Activated CD8-positive, alpha-beta T cell treated with anti-CD3 and anti-CD28 coated beads, Interleukin-2, amount 10 ng/mL, durations not matched to agents 7 days and 5 days (primary cell): ENCODE data around the gene TMEM52B. TPM values are rescaled to one million over a fixed set of nuclear protein-coding genes. Genes with fewer than 3 reads are reported as not detected.

Experiments
- ATAC-seq: fragments of 150-1000 bp; cut with Tn5 transposase; one replicate; pipeline ENCODE4 v1.10.0; 2021; ENCODE audit warnings: moderate library complexity
- CTCF ChIA-PET: fragments of 350-600 bp; sonication (Branson Sonifier 250); formaldehyde crosslinking; loops from one replicate; lab custom pipeline; 2021; ENCODE audit warnings: antibody characterized with exemption; lab: Charles Lee
- POLR2A ChIA-PET: fragments of 350-600 bp; sonication (Branson Sonifier 250); formaldehyde crosslinking; loops from one replicate; lab custom pipeline; 2021; ENCODE audit warnings: antibody characterized with exemption; lab: Charles Lee
- DNase-seq: peaks from one replicate; pipeline ENCODE4 v3.0.0-alpha.2; 2020
- H3K27ac Mint-ChIP-seq: one replicate; pipeline ENCODE4 v1.8.0; 2021; ENCODE audit warnings: mild to moderate bottlenecking, mixed read lengths
- H3K27me3 Mint-ChIP-seq: one replicate; pipeline ENCODE4 v1.8.0; 2021; ENCODE audit warnings: low read depth, mixed read lengths
- H3K36me3 Mint-ChIP-seq: one replicate; pipeline ENCODE4 v1.8.0; 2021; ENCODE audit warnings: low read depth, mixed read lengths
- H3K4me1 Mint-ChIP-seq: one replicate; pipeline ENCODE4 v1.8.0; 2021; ENCODE audit warnings: low read depth, mixed read lengths
- H3K4me3 Mint-ChIP-seq: one replicate; pipeline ENCODE4 v1.8.0; 2021; ENCODE audit warnings: mild to moderate bottlenecking, mixed read lengths
- H3K9me3 Mint-ChIP-seq: one replicate; pipeline ENCODE4 v1.8.0; 2022; ENCODE audit warnings: mixed read lengths; ENCODE audit not compliant: insufficient read depth
- total RNA-seq, 2 experiments: library from RNA; stranded (reverse); gene quantifications; one replicate each; pipeline ENCODE4 v1.2.3, GENCODE V29; 2021

TMEM52B gene
- total RNA-seq, 2 experiments from 2014 or later: not detected

GRCh38 chr12:10153271-10154144, 25.3 kb upstream of the TMEM52B start:
- ChIA-PET CTCF (interaction anchor here (0.6 to 3.1 kb wide), 49 partner anchors 10 to 964 kb away, joined by 3 to 34 read pairs (median 4); partner anchors contain the start of genes CLEC7A and OLR1), POLR2A (interaction anchor here (1.6 kb wide), 1 partner anchor 519 kb away, joined by 5 read pairs; no protein-coding TSS in a partner anchor)
- H3K4me1 Mint-ChIP-seq: peaks cover 12% of the 10 kb centered on the region
- H3K27ac Mint-ChIP-seq: peak overlapping the region; percentile 75
- H3K36me3 Mint-ChIP-seq: no peaks in the 10 kb centered on the region
- DNase-seq (peak; percentile 73), ATAC-seq (peak; percentile 83)
- H3K27me3 Mint-ChIP-seq: peaks cover 12% of the 10 kb centered on the region
- peak overlapping the region; percentile 88 for H3K4me3 Mint-ChIP-seq
- H3K9me3 Mint-ChIP-seq: no peaks in the 10 kb centered on the region

GRCh38 chr12:10154145-10154496, 24.7 kb upstream of the TMEM52B start:
- H3K27ac Mint-ChIP-seq: no peak overlapping the region
- peaks cover 14% of the 10 kb centered on the region for H3K27me3 Mint-ChIP-seq
- DNase-seq: no peak
- peak overlapping the region; percentile 88 for H3K4me3 Mint-ChIP-seq
- no peaks in the 10 kb centered on the region for H3K9me3 Mint-ChIP-seq
- H3K4me1 Mint-ChIP-seq: peaks cover 12% of the 10 kb centered on the region
- ChIA-PET POLR2A (no interaction called here), CTCF (interaction anchor here (0.6 to 3.1 kb wide), 7 partner anchors 11 to 596 kb away, joined by 3 to 34 read pairs (median 3); no protein-coding TSS in a partner anchor)
- no peak for ATAC-seq
- no peaks in the 10 kb centered on the region for H3K36me3 Mint-ChIP-seq

- Mint-ChIP-seq H3K4me3 (no peak overlapping the region), H3K9me3 (no peaks in the 10 kb centered on the region), H3K36me3 (no peaks in the 10 kb centered on the region), H3K27ac (no peak overlapping the region), H3K27me3 (peaks cover 27% of the 10 kb centered on the region), H3K4me1 (peaks cover 12% of the 10 kb centered on the region)
- ChIA-PET CTCF (interaction anchor here (1.2 kb wide), 1 partner anchor 38 kb away, joined by 3 read pairs; no protein-coding TSS in a partner anchor), POLR2A (no interaction called here)
- DNase-seq: no peak
- ATAC-seq: no peak
Observed at GRCh38 chr12:10155966-10156365, 22.9 kb upstream of the TMEM52B start.

- ChIA-PET CTCF (no interaction called here), POLR2A (no interaction called here)
- no peak overlapping the region for H3K27ac Mint-ChIP-seq
- H3K36me3 Mint-ChIP-seq: no peaks in the 10 kb centered on the region
- no peak overlapping the region for H3K4me3 Mint-ChIP-seq
- peaks cover 9% of the 10 kb centered on the region for H3K4me1 Mint-ChIP-seq
- H3K9me3 Mint-ChIP-seq: no peaks in the 10 kb centered on the region
- no peak for ATAC-seq
- DNase-seq: no peak
- H3K27me3 Mint-ChIP-seq: peaks cover 30% of the 10 kb centered on the region
Observed at GRCh38 chr12:10158406-10158805, 20.4 kb upstream of the TMEM52B start.

GRCh38 chr12:10159280-10159679, 19.6 kb upstream of the TMEM52B start:
- ATAC-seq: no peak
- DNase-seq: no peak
- ChIA-PET CTCF (interaction anchor here (1.0 to 1.6 kb wide), 3 partner anchors 16 to 32 kb away, joined by 3 to 8 read pairs (median 4); no protein-coding TSS in a partner anchor), POLR2A (no interaction called here)
- Mint-ChIP-seq H3K27me3 (peaks cover 26% of the 10 kb centered on the region), H3K27ac (no peak overlapping the region), H3K4me1 (peaks cover under 1% of the 10 kb centered on the region), H3K9me3 (no peaks in the 10 kb centered on the region), H3K4me3 (no peak overlapping the region), H3K36me3 (no peaks in the 10 kb centered on the region)

GRCh38 chr12:10160617-10161385, 18.0 kb upstream of the TMEM52B start:
- H3K4me1 Mint-ChIP-seq: no peaks in the 10 kb centered on the region
- DNase-seq: no peak
- no peaks in the 10 kb centered on the region for H3K36me3 Mint-ChIP-seq
- H3K27me3 Mint-ChIP-seq: peaks cover 28% of the 10 kb centered on the region
- no peak for ATAC-seq
- H3K4me3 Mint-ChIP-seq: no peak overlapping the region
- ChIA-PET POLR2A (no interaction called here), CTCF (interaction anchor here (1.3 to 1.6 kb wide), 2 partner anchors 17 to 30 kb away, joined by 3 to 8 read pairs; no protein-coding TSS in a partner anchor)
- no peaks in the 10 kb centered on the region for H3K9me3 Mint-ChIP-seq
- H3K27ac Mint-ChIP-seq: no peak overlapping the region

- Mint-ChIP-seq H3K36me3 (no peaks in the 10 kb centered on the region), H3K4me1 (no peaks in the 10 kb centered on the region), H3K9me3 (no peaks in the 10 kb centered on the region), H3K27ac (no peak overlapping the region), H3K4me3 (no peak overlapping the region), H3K27me3 (peaks cover 25% of the 10 kb centered on the region)
- ATAC-seq: no peak
- no peak for DNase-seq
- ChIA-PET CTCF (interaction anchor here (1.7 kb wide), 1 partner anchor 11 kb away, joined by 5 read pairs; no protein-coding TSS in a partner anchor), POLR2A (no interaction called here)
Observed at GRCh38 chr12:10163084-10163483, 15.7 kb upstream of the TMEM52B start.

- Mint-ChIP-seq H3K4me3 (no peak overlapping the region), H3K27ac (no peak overlapping the region), H3K36me3 (no peaks in the 10 kb centered on the region), H3K9me3 (no peaks in the 10 kb centered on the region), H3K4me1 (no peaks in the 10 kb centered on the region), H3K27me3 (peaks cover 24% of the 10 kb centered on the region)
- POLR2A ChIA-PET: no interaction called here
- CTCF ChIA-PET: no interaction called here
- ATAC-seq: no peak
- no peak for DNase-seq
Observed at GRCh38 chr12:10165421-10165820, 13.4 kb upstream of the TMEM52B start.

- CTCF ChIA-PET: no interaction called here
- ATAC-seq (no peak), DNase-seq (no peak)
- no peak overlapping the region for H3K27ac Mint-ChIP-seq
- no peaks in the 10 kb centered on the region for H3K36me3 Mint-ChIP-seq
- H3K4me1 Mint-ChIP-seq: no peaks in the 10 kb centered on the region
- no peaks in the 10 kb centered on the region for H3K9me3 Mint-ChIP-seq
- H3K27me3 Mint-ChIP-seq: peaks cover 29% of the 10 kb centered on the region
- no peak overlapping the region for H3K4me3 Mint-ChIP-seq
- POLR2A ChIA-PET: no interaction called here
Observed at GRCh38 chr12:10167599-10167998, 11.2 kb upstream of the TMEM52B start.

GRCh38 chr12:10169104-10169503, 9.7 kb upstream of the TMEM52B start:
- no peak for DNase-seq
- no peak for ATAC-seq
- CTCF ChIA-PET: interaction anchor here (0.7 to 1.8 kb wide), 3 partner anchors 16 to 513 kb away, joined by 4 to 7 read pairs (median 4); no protein-coding TSS in a partner anchor
- H3K27me3 Mint-ChIP-seq: peaks cover 31% of the 10 kb centered on the region
- H3K4me1 Mint-ChIP-seq: no peaks in the 10 kb centered on the region
- no peaks in the 10 kb centered on the region for H3K36me3 Mint-ChIP-seq
- H3K4me3 Mint-ChIP-seq: no peak overlapping the region
- no peaks in the 10 kb centered on the region for H3K9me3 Mint-ChIP-seq
- POLR2A ChIA-PET: no interaction called here
- H3K27ac Mint-ChIP-seq: no peak overlapping the region

GRCh38 chr12:10170216-10170615, 8.6 kb upstream of the TMEM52B start:
- no peaks in the 10 kb centered on the region for H3K4me1 Mint-ChIP-seq
- POLR2A ChIA-PET: no interaction called here
- ATAC-seq (no peak), DNase-seq (no peak)
- peaks cover 35% of the 10 kb centered on the region for H3K27me3 Mint-ChIP-seq
- H3K36me3 Mint-ChIP-seq: no peaks in the 10 kb centered on the region
- H3K9me3 Mint-ChIP-seq: no peaks in the 10 kb centered on the region
- CTCF ChIA-PET: interaction anchor here (1.0 to 1.8 kb wide), 2 partner anchors 17 to 27 kb away, joined by 4 to 7 read pairs; no protein-coding TSS in a partner anchor
- H3K4me3 Mint-ChIP-seq: no peak overlapping the region
- H3K27ac Mint-ChIP-seq: no peak overlapping the region
